Measurements from ENCODE around the gene ANKRD34B.

GRCh38 chr5:80609692-80610091 lies 39.6 kb upstream of the ANKRD34B start:
- TF ChIP-seq POLR2A (IDR thresholded peaks at IDR 0.05; ENCODE audit: low read depth, low read length) (no peak), POLR2AphosphoS5 (IDR thresholded peaks at IDR 0.05; ENCODE audit: low read depth, low read length) (no peak)

Measured in GM12892 (cell line).